Stimulated activated naive CD8-positive, alpha-beta T cell treated with anti-CD3 and anti-CD28 coated beads, Interleukin-15, Interleukin-2, amounts not matched to agents 100 ng/mL and 50 ng/mL, for 24 hours (primary cell): ENCODE results near the gene PFAS.

Experiments
- H3K27ac Mint-ChIP-seq: one replicate; pipeline ENCODE4 v1.8.0; 2021; ENCODE audit warnings: mild to moderate bottlenecking, mixed read lengths
- H3K27me3 Mint-ChIP-seq: one replicate; pipeline ENCODE4 v1.8.0; 2021; ENCODE audit warnings: mixed read lengths
- H3K36me3 Mint-ChIP-seq: one replicate; pipeline ENCODE4 v1.8.0; 2021; ENCODE audit warnings: low read depth, mixed read lengths
- H3K4me1 Mint-ChIP-seq: one replicate; pipeline ENCODE4 v1.8.0; 2021; ENCODE audit warnings: low read depth, mixed read lengths
- H3K4me3 Mint-ChIP-seq: one replicate; pipeline ENCODE4 v1.8.0; 2021; ENCODE audit warnings: mild to moderate bottlenecking, mixed read lengths
- H3K9me3 Mint-ChIP-seq: one replicate; pipeline ENCODE4 v1.8.0; 2021; ENCODE audit warnings: mixed read lengths

The PFAS gene

DNA sequence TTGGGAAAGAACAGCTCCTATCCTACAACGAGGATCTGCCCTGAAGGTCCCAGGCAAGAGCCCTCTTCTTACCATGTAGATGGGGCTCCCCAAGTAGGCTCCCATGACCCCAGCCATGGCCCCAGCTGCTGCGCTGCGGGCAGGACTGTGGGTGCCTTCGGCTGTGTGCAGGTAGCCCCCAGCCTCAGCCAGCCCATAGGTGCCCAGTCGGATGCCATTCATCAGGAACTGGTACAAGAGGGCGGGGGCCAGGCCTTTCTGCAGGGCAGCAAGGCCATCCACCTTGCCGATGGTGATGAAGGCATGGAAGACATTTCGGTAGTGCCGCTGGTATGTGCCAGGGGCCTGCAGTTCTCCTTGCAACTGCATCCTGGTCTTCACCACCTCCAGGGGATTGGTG, 45.3 kb downstream of the PFAS start:
- peak overlapping the region; percentile 82 for H3K27ac Mint-ChIP-seq
- H3K9me3 Mint-ChIP-seq = no peaks in the 10 kb centered on the region
- peak overlapping the region; percentile 84 for H3K4me3 Mint-ChIP-seq
- H3K4me1 Mint-ChIP-seq = peaks cover 31% of the 10 kb centered on the region
- no peaks in the 10 kb centered on the region for H3K36me3 Mint-ChIP-seq
- no peaks in the 10 kb centered on the region for H3K27me3 Mint-ChIP-seq

DNA sequence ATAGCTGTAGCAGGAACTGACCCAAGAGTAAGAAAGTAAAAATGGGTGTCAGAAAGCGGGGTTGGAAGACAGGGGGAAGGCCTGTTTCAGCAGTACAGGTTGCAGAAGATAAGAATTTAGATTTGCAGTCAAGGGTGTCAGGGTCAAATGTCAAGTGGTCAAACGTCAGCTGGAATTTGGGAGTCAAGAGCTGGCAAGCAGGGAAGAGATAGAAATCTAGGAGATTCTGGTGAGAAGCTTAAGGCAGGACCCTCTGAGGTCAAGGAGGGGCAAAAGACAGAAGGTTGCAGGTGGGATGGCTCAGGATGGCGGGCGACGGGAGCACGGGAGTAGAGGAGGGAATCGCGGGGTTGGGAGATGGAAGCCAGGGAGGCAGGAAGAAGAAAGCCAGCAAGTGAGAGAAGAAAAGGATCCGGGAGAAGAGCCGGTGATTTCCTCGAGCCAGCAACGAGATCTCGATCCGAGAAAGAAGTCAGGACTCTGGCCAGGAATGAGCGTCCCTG, 45.8 kb downstream of the PFAS start:
- H3K27me3 Mint-ChIP-seq = no peaks in the 10 kb centered on the region
- H3K4me3 Mint-ChIP-seq = peak overlapping the region; percentile 84
- peaks cover 26% of the 10 kb centered on the region for H3K4me1 Mint-ChIP-seq
- peak overlapping the region; percentile 82 for H3K27ac Mint-ChIP-seq
- H3K9me3 Mint-ChIP-seq = no peaks in the 10 kb centered on the region
- no peaks in the 10 kb centered on the region for H3K36me3 Mint-ChIP-seq

DNA sequence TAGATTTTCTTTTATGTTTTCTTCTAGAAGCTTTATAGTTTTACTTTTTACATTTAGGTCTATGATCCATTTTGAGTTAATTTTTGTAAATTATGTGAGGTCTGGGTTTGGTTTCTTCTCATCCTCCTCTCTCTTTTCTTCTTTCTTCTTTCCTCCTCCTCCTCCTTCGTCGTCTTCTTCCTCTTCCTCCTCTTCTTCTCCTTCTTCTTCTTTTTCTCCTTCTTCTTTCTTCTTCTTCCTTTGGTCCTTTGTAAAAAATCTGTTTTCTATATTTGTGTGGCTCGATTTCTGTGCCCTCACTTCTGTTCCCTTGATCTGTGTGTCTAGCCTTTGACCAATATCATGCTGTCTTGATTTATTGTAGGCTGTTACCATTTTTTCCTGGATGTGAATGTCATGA, 51.1 kb downstream of the PFAS start:
- Mint-ChIP-seq H3K27ac (no peak overlapping the region), H3K36me3 (no peaks in the 10 kb centered on the region)

DNA sequence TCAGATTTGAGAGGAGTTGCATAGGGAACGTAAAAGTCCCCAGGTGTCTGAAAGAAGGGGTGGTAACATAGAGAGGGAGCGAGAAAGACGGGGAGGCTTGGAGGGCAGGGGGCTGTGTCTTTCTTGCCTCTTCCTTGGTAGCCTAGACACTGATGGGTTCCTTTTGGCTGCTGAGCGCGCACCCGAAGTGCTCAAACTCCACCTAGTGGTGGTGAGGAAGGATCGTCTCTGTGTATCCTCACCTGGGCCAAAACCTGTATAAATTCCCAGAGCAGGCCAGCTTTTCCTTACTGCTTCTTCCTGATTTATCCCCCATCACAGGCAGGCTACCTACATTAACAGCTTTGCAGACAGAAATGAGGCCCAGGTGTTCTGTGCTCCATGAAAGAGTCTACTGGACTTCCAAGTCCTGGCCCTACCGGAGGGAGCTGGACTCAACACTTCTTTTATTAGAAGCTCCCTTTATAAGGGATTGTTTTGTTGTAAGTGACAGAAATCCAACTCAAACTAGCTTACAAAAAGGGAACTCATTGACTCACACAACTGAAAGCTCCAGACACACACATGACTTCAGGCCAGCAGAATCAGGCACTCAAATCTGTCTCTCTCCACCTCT, 51.6 kb downstream of the PFAS start:
- no peaks in the 10 kb centered on the region for H3K27me3 Mint-ChIP-seq
- H3K4me1 Mint-ChIP-seq = peaks cover 11% of the 10 kb centered on the region
- no peaks in the 10 kb centered on the region for H3K9me3 Mint-ChIP-seq
- no peak overlapping the region for H3K4me3 Mint-ChIP-seq
- H3K36me3 Mint-ChIP-seq = no peaks in the 10 kb centered on the region
- H3K27ac Mint-ChIP-seq = no peak overlapping the region

More for the DNA sequence above, 51.1 kb downstream of the PFAS start:
- Mint-ChIP-seq H3K27me3 (no peaks in the 10 kb centered on the region), H3K4me1 (peaks cover 11% of the 10 kb centered on the region), H3K9me3 (no peaks in the 10 kb centered on the region), H3K4me3 (no peak overlapping the region)

DNA sequence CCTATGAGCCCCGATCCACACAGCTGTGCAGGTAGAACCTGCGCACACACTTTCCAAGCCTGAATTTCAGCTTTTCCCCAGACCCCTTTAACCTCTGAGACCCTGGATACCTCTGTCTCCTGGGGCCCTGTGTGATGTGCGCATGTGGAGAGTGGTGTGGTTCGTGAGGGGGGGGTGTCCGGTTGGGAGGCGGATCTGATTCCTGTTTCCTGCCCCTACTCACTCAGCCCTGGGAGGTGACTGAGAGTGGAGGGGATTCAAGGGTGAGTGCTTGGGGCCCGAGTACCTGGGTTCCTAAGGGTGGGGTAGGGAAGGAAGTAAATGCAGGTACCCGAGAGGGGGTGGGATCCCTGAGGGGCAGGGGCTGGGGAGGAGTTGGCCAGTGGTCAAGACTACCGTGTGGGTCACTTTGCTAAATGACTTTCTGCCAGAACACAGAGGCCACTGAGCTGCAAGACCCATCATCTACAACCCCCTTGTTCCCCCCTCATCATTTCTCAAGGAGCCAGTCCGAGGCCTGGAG, 61.6 kb downstream of the PFAS start:
- Mint-ChIP-seq H3K4me1 (no peaks in the 10 kb centered on the region), H3K36me3 (no peaks in the 10 kb centered on the region), H3K4me3 (no peak overlapping the region), H3K9me3 (no peaks in the 10 kb centered on the region), H3K27me3 (peaks cover 15% of the 10 kb centered on the region), H3K27ac (no peak overlapping the region)

DNA sequence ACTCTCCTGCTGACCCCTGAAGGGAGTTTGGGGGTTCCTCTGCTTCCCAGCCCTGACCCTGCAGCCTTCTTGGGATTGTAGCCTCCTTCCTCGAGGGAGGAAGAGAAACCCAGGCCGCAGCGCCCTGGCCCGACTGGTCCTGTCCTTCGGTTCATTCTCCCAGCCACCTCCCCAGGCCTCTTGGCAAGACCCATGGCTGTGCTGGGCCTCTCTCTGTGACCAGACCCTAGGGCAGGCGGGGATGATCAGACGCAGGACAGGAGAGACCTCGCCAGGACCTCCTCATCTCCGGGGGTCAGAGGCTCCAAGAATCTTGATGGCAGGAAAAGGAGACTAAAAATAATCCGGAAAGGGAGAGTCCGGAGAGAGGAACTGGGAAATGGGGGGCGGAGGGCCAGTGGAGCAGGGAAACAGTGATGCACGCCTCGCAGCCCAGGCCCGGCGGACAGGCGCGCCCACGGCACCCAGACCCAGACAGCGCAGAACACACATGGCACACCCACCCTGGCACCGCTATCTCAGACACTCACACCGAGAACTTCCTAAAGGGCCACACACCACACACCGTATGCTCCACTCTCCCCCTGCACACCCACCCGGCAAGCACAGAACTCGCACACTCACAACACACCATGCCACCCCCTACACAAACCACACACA, 62.2 kb downstream of the PFAS start:
- H3K27ac Mint-ChIP-seq = no peak overlapping the region
- no peaks in the 10 kb centered on the region for H3K36me3 Mint-ChIP-seq
- H3K4me3 Mint-ChIP-seq = no peak overlapping the region
- H3K27me3 Mint-ChIP-seq = peaks cover 20% of the 10 kb centered on the region
- no peaks in the 10 kb centered on the region for H3K9me3 Mint-ChIP-seq
- no peaks in the 10 kb centered on the region for H3K4me1 Mint-ChIP-seq

DNA sequence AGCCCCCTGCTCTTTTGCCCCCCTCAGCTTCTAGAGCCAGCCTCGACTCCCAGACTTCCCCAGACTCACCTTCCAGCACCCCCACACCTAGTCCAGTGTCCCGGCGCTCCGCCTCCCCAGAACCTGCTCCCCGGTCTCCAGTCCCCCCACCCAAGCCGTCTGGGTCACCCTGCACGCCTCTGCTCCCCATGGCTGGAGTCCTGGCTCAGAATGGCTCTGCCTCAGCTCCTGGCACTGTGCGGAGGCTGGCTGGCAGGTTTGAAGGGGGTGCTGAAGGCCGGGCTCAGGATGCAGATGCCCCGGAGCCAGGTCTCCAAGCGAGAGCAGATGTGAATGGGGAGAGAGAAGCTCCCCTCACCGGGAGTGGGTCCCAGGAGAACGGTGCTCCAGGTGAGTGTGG, 63.2 kb downstream of the PFAS start:
- Mint-ChIP-seq H3K36me3 (no peaks in the 10 kb centered on the region), H3K27ac (no peak overlapping the region), H3K4me3 (no peak overlapping the region), H3K4me1 (no peaks in the 10 kb centered on the region), H3K9me3 (no peaks in the 10 kb centered on the region), H3K27me3 (peaks cover 20% of the 10 kb centered on the region)

DNA sequence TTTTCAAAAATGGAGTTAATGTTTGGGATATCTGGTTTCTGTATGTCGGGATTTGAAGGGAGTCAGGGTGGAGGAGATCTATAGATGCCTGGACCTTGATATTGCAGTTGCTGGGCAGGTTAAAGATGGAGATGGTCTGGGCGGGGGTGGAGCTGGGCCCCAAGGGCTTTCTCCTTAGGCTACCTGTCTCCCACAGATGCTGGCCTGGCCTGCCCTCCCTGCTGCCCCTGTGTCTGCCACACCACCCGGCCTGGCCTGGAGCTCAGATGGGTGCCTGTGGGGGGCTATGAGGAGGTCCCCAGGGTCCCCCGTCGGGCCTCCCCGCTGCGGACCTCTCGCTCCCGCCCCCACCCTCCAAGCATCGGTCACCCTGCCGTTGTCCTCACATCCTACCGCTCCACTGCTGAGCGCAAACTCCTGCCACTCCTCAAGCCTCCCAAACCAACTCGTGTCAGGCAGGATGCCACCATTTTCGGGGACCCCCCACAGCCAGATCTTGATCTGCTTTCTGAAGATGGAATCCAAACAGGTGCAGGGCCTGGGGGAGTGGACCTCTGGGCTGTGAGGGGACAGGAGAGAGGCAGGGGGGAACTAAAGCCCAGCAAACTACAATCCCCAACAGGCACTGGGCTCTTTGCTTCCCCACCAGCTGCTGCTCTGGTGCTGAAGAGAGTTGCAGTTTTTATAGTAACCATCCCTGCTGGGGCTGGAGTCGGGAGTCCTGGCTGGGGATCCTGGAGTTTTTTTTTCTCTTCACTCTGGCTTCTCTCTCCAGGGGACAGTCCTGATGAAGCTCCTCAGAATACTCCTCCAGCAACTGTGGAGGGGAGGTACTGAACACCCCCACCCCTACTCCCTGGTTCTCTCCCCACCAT, 63.9 kb downstream of the PFAS start:
- H3K4me1 Mint-ChIP-seq = no peaks in the 10 kb centered on the region
- no peak overlapping the region for H3K27ac Mint-ChIP-seq
- H3K4me3 Mint-ChIP-seq = no peak overlapping the region
- no peaks in the 10 kb centered on the region for H3K36me3 Mint-ChIP-seq
- H3K27me3 Mint-ChIP-seq = peaks cover 20% of the 10 kb centered on the region
- no peaks in the 10 kb centered on the region for H3K9me3 Mint-ChIP-seq

DNA sequence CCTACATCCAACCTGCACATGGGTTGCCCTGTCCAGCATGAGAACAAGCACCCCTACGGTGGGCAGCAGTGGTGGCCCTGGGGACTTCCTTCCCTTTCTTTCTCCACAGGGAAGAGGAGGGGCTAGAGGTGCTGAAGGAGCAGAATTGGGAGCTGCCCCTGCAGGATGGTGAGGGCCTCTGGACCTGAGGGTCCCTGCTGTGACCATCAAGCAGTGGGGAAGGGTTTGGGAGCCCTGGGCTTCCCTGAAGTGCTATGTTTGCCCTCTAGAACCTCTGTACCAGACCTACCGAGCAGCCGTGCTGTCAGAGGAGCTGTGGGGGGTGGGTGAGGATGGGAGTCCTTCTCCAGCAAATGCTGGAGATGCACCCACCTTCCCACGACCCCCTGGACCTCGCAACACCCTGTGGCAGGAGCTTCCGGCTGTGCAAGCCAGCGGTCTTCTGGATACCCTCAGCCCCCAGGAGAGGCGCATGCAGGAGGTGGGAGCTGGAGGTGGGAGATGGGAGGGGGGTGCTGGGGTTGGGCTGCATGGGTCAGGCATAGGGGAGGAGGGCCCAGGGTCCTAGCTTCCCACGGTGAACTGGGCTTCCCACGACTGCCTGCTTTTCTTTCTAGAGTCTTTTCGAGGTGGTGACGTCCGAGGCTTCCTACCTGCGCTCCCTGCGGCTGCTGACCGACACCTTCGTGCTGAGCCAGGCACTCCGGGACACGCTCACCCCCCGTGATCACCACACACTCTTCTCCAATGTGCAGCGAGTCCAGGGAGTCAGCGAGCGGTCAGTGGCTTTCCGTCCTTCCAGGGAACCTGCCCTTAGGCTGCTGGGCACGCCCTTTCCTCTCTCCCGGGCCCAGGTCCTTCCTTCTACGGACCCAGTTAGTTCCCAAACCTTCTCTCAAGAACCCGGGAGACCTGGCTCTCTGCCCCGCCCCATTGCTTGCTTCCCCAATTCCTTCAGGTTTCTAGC, 66.0 kb downstream of the PFAS start:
- Mint-ChIP-seq H3K4me1 (no peaks in the 10 kb centered on the region), H3K27ac (no peak overlapping the region), H3K4me3 (no peak overlapping the region), H3K9me3 (no peaks in the 10 kb centered on the region), H3K27me3 (peaks cover 20% of the 10 kb centered on the region), H3K36me3 (no peaks in the 10 kb centered on the region)

DNA sequence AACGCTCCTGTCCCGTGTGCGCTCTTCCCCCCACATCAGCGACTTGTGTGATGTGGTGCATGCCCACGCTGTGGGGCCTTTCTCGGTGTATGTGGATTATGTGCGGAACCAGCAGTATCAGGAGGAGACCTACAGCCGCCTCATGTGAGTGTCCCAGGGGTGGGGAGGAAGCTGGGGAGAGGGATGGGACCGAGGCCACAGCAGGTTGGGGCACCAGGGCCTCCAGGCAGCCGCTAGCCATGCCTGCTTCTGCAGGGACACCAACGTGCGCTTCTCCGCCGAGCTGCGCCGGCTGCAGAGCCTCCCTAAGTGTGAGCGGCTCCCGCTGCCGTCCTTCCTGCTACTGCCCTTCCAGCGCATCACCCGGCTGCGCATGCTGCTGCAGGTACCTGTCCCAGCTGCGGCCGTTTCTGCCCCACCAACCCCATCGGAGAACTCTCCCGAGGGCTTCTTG, 66.7 kb downstream of the PFAS start:
- no peaks in the 10 kb centered on the region for H3K9me3 Mint-ChIP-seq
- peaks cover 20% of the 10 kb centered on the region for H3K27me3 Mint-ChIP-seq
- no peak overlapping the region for H3K27ac Mint-ChIP-seq
- no peaks in the 10 kb centered on the region for H3K4me1 Mint-ChIP-seq
- H3K36me3 Mint-ChIP-seq = no peaks in the 10 kb centered on the region
- H3K4me3 Mint-ChIP-seq = no peak overlapping the region

DNA sequence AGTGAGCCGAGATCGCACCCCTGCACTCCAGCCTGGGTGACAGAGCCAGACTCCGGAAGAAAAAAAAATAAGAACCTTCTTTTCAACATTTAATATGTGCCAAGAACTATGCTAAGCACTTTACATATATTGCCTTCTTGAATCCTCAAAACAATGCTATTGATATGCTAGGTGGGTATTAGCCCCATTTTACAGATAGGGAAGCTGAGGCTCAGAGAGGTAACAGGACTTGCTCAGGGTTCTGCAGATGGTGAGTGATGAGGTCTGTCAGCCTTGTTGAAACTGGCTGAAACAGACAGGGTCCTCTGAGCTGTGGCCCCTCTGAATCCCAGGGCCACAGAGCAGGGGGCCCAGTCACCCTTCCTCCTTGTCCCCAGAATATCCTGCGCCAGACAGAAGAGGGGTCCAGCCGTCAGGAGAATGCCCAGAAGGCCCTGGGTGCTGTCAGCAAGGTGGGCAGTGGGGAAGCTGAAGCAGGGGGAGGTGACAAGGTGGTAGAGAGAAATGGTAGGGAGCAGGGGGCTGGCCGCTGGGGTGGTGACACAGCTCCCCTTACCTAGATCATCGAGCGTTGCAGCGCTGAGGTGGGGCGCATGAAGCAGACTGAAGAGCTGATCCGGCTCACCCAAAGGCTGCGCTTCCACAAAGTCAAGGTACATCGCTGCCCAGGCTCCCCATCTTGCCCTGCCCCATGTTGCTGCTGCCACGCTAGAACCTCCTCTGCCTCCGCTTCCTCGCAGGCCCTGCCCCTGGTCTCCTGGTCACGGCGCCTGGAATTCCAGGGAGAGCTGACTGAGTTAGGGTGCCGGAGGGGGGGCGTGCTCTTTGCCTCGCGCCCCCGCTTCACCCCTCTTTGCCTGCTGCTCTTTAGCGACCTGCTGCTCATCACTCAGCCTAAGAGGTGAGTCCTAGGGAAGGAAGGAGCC, 69.2 kb downstream of the PFAS start:
- Mint-ChIP-seq H3K4me3 (no peak overlapping the region), H3K27ac (no peak overlapping the region), H3K9me3 (no peaks in the 10 kb centered on the region), H3K27me3 (peaks cover 14% of the 10 kb centered on the region), H3K4me1 (no peaks in the 10 kb centered on the region), H3K36me3 (no peaks in the 10 kb centered on the region)
